HepG2 (cell line): ENCODE measurements around the gene SORD.

Source experiments
- CEBPB ChIP-seq: IDR thresholded peaks from 2 replicates; pipeline ENCODE4 v1.6.1; 2011; ENCODE audit warnings: low read depth, low read length, improper control_type of control experiment, borderline replicate concordance
- E2F1 ChIP-seq: sonication (generic); formaldehyde crosslinking; IDR thresholded peaks from 2 replicates; pipeline ENCODE4 v1.5.0; 2020; ENCODE audit warnings: missing genetic modification reagents
- GABPB1 ChIP-seq: IDR thresholded peaks from 2 replicates; pipeline ENCODE4 v1.6.1; 2016; ENCODE audit warnings: mild to moderate bottlenecking, missing genetic modification reagents, moderate library complexity, missing compliant biosample characterization
- HCFC1 ChIP-seq: fragments of 150-350 bp; IDR thresholded peaks from 2 replicates; pipeline ENCODE4 v1.6.1; 2014; ENCODE audit warnings: low read depth, low read length
- HNRNPH1 ChIP-seq: fragments of 200-400 bp; formaldehyde crosslinking; optimal IDR thresholded peaks from 2 replicates; pipeline ENCODE3; 2017; ENCODE audit warnings: mild to moderate bottlenecking, low read depth, low read length
- NFIB ChIP-seq: sonication (generic); formaldehyde crosslinking; IDR thresholded peaks from 2 replicates; pipeline ENCODE4 v1.9.0; 2021; ENCODE audit warnings: missing genetic modification reagents, mild to moderate bottlenecking, borderline replicate concordance
- RXRA ChIP-seq: sonication (generic); formaldehyde crosslinking; IDR thresholded peaks from 2 replicates; pipeline ENCODE4 v1.5.1; 2020; ENCODE audit warnings: missing genetic modification reagents
- SIX1 ChIP-seq: sonication (generic); formaldehyde crosslinking; IDR thresholded peaks from 2 replicates; pipeline ENCODE4 v1.4.0; 2020; ENCODE audit warnings: missing genetic modification reagents, borderline replicate concordance
- YY1 ChIP-seq: IDR thresholded peaks from 2 replicates; pipeline ENCODE4 v1.6.1; 2011; ENCODE audit warnings: low read length, low read depth, moderate library complexity, mild to moderate bottlenecking; ENCODE audit not compliant: insufficient read depth, insufficient replicate concordance
- ZZZ3 ChIP-seq: sonication (generic); formaldehyde crosslinking; IDR thresholded peaks from 2 replicates; pipeline ENCODE4 v1.4.0; 2020; ENCODE audit warnings: missing genetic modification reagents, mild to moderate bottlenecking, borderline replicate concordance
- TF ChIP-seq, protein P1 (sequence below): sonication (generic); formaldehyde crosslinking; IDR thresholded peaks from 2 replicates; pipeline ENCODE4 v1.5.0; 2020; ENCODE audit warnings: mild to moderate bottlenecking, missing genetic modification reagents, moderate library complexity

- TF ChIP-seq, protein P1, sequence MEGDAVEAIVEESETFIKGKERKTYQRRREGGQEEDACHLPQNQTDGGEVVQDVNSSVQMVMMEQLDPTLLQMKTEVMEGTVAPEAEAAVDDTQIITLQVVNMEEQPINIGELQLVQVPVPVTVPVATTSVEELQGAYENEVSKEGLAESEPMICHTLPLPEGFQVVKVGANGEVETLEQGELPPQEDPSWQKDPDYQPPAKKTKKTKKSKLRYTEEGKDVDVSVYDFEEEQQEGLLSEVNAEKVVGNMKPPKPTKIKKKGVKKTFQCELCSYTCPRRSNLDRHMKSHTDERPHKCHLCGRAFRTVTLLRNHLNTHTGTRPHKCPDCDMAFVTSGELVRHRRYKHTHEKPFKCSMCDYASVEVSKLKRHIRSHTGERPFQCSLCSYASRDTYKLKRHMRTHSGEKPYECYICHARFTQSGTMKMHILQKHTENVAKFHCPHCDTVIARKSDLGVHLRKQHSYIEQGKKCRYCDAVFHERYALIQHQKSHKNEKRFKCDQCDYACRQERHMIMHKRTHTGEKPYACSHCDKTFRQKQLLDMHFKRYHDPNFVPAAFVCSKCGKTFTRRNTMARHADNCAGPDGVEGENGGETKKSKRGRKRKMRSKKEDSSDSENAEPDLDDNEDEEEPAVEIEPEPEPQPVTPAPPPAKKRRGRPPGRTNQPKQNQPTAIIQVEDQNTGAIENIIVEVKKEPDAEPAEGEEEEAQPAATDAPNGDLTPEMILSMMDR (CRISPR knock-in tag) = no peak
- no peak for TF ChIP-seq CEBPB
- no peak for TF ChIP-seq NFIB
- no peak for TF ChIP-seq SIX1 (CRISPR knock-in tag)
- no peak for TF ChIP-seq YY1
- no peak for TF ChIP-seq HCFC1
- no peak for TF ChIP-seq E2F1 (CRISPR knock-in tag)
- no peak for TF ChIP-seq GABPB1
- TF ChIP-seq ZZZ3 = no peak
- no peak for TF ChIP-seq HNRNPH1
- TF ChIP-seq RXRA = no peak
Observed at GRCh38 chr15:45050587-45050986, 27.6 kb downstream of the SORD start.
